Renal cortex interstitium (tissue), 3 donors: ENCODE data around the gene PSTK. TPM values are rescaled to one million over a fixed set of nuclear protein-coding genes. Genes with fewer than 3 reads are reported as not detected.

ENCODE experiments used
- polyA plus RNA-seq, 3 donors: library from polyadenylated mRNA; unstranded; fragments of 120-200 nt; gene quantifications; one replicate each; pipeline ENCODE4 v1.2.1, GENCODE V29; 2013; ENCODE audit not compliant: insufficient read length in 3 of 3

PSTK gene
- polyA plus RNA-seq, 3 donors = 9.1 to 11.7 (median 11.2) TPM

Other genes with a start within 250 kb of the PSTK start
- gene CUZD1, start 134.5 kb upstream of the PSTK start, polyA plus RNA-seq = 1 to 10 TPM; 1.6 to 2.2 (median 1.7) TPM
- gene FAM24B, start 100.8 kb upstream of the PSTK start, polyA plus RNA-seq = 1 to 10 TPM; 4.4 to 6.3 (median 5.1) TPM
- not detected for gene FAM24A, start 69.8 kb upstream of the PSTK start, polyA plus RNA-seq
- 10 to 100 TPM; 17.9 to 22.1 (median 18.1) TPM for gene C10orf88, start 26.2 kb upstream of the PSTK start, polyA plus RNA-seq
- gene IKZF5, start 28.4 kb downstream of the PSTK start, polyA plus RNA-seq = 10 to 100 TPM; 16.6 to 26.8 (median 21.9) TPM
- gene ACADSB, start 28.6 kb downstream of the PSTK start, polyA plus RNA-seq = 10 to 100 TPM; 18.7 to 27.6 (median 24.4) TPM
- not detected for gene HMX3, start 155.6 kb downstream of the PSTK start, polyA plus RNA-seq
- gene HMX2, start 167.7 kb downstream of the PSTK start, polyA plus RNA-seq = 1 to 10 TPM in 2 of 3 donors, under 1 TPM in 1; 0.62 to 1.5 (median 1.5) TPM
- gene BUB3, start 174.0 kb downstream of the PSTK start, polyA plus RNA-seq = 100 to 1,000 TPM; 116 to 131 (median 118) TPM